H9 (cell line): Measurements from ENCODE around the gene SLC25A26. TPM values are rescaled to one million over a fixed set of nuclear protein-coding genes. Genes with fewer than 3 reads are reported as not detected.

Source experiments
- DNase-seq: peaks from one replicate; pipeline ENCODE4 v3.0.0-alpha.2; 2017
- H2AFZ ChIP-seq: one replicate; pipeline ENCODE4 v1.6.1; 2013; ENCODE audit warnings: mild to moderate bottlenecking, low read length, control low read depth, moderate library complexity
- H2AK5ac ChIP-seq: 2 replicates; pipeline ENCODE4 v1.6.1; 2013; ENCODE audit warnings: low read length, control low read depth, mixed read lengths; ENCODE audit not compliant: insufficient read length
- H2BK120ac ChIP-seq: one replicate; pipeline ENCODE4 v1.6.1; 2013; ENCODE audit warnings: low read depth, mild to moderate bottlenecking, low read length, control low read depth, inconsistent platforms; ENCODE audit not compliant: poor library complexity, severe bottlenecking
- H2BK12ac ChIP-seq: 2 replicates; pipeline ENCODE4 v1.6.1; 2013; ENCODE audit warnings: low read length, control low read depth, mixed read lengths, low read depth; ENCODE audit not compliant: insufficient read length
- H2BK15ac ChIP-seq: 2 replicates; pipeline ENCODE4 v1.6.1; 2013; ENCODE audit warnings: low read depth, low read length, control low read depth
- H2BK20ac ChIP-seq: one replicate; pipeline ENCODE4 v1.6.1; 2013; ENCODE audit warnings: low read depth, mild to moderate bottlenecking, low read length, control low read depth, inconsistent platforms; ENCODE audit not compliant: poor library complexity, severe bottlenecking
- H2BK5ac ChIP-seq: 2 replicates; pipeline ENCODE4 v1.6.1; 2013; ENCODE audit warnings: low read length, control low read depth, mixed read lengths; ENCODE audit not compliant: insufficient read length
- H3K14ac ChIP-seq: 2 replicates; pipeline ENCODE4 v1.6.1; 2013; ENCODE audit warnings: low read length, control low read depth; ENCODE audit not compliant: insufficient read depth
- H3K18ac ChIP-seq: 2 replicates; pipeline ENCODE4 v1.6.1; 2013; ENCODE audit warnings: low read depth, mild to moderate bottlenecking, mixed read lengths, low read length, control low read depth; ENCODE audit not compliant: insufficient read length
- H3K23ac ChIP-seq: 2 replicates; pipeline ENCODE4 v1.6.1; 2013; ENCODE audit warnings: low read length, control low read depth, mixed read lengths, low read depth; ENCODE audit not compliant: insufficient read length
- H3K23me2 ChIP-seq: 2 replicates; pipeline ENCODE4 v1.6.1; 2013; ENCODE audit warnings: low read depth, mild to moderate bottlenecking, mixed read lengths, low read length, control low read depth; ENCODE audit not compliant: insufficient read length, poor library complexity, severe bottlenecking
- H3K27ac ChIP-seq: 2 replicates; pipeline ENCODE4 v1.5.1; 2013; ENCODE audit warnings: low read length, control low read depth, mixed read lengths, low read depth; ENCODE audit not compliant: insufficient read length
- H3K27me3 ChIP-seq: 2 replicates; pipeline ENCODE4 v1.6.1; 2013; ENCODE audit warnings: low read length, control low read depth, inconsistent platforms; ENCODE audit not compliant: insufficient read depth
- H3K4ac ChIP-seq: 2 replicates; pipeline ENCODE4 v1.6.1; 2013; ENCODE audit warnings: low read depth, mild to moderate bottlenecking, control low read depth, inconsistent platforms, low read length, moderate library complexity
- H3K4me1 ChIP-seq: 2 replicates; pipeline ENCODE4 v1.6.1; 2013; ENCODE audit warnings: low read length, control low read depth, inconsistent platforms; ENCODE audit not compliant: insufficient read depth
- H3K4me2 ChIP-seq: 2 replicates; pipeline ENCODE4 v1.6.1; 2013; ENCODE audit warnings: low read length, control low read depth, mixed read lengths; ENCODE audit not compliant: insufficient read length, insufficient read depth
- H3K56ac ChIP-seq: 2 replicates; pipeline ENCODE4 v1.6.1; 2013; ENCODE audit warnings: low read depth, mild to moderate bottlenecking, mixed read lengths, low read length, control low read depth; ENCODE audit not compliant: insufficient read length
- H3K79me1 ChIP-seq: 2 replicates; pipeline ENCODE4 v1.6.1; 2013; ENCODE audit warnings: low read depth, mild to moderate bottlenecking, moderate library complexity, low read length, control low read depth, inconsistent platforms; ENCODE audit not compliant: insufficient read depth, poor library complexity, severe bottlenecking
- H3K79me2 ChIP-seq: 2 replicates; pipeline ENCODE4 v1.6.1; 2013; ENCODE audit warnings: low read length, control low read depth, inconsistent platforms; ENCODE audit not compliant: insufficient read depth
- H3K9ac ChIP-seq: 2 replicates; pipeline ENCODE4 v1.6.1; 2013; ENCODE audit warnings: low read length, control low read depth, mixed read lengths; ENCODE audit not compliant: insufficient read length; ENCODE audit errors: extremely low read depth
- H3K9me3 ChIP-seq: one replicate; pipeline ENCODE4 v1.6.1; 2013; ENCODE audit warnings: low read depth, low read length, inconsistent platforms; ENCODE audit not compliant: control insufficient read depth
- H3T11ph ChIP-seq: one replicate; pipeline ENCODE4 v1.6.1; 2013; ENCODE audit warnings: mild to moderate bottlenecking, low read length, control low read depth, inconsistent platforms
- H4K20me1 ChIP-seq: one replicate; pipeline ENCODE4 v1.6.1; 2013; ENCODE audit not compliant: control insufficient read depth, insufficient read length, insufficient read depth
- H4K5ac ChIP-seq: 2 replicates; pipeline ENCODE4 v1.6.1; 2013; ENCODE audit warnings: low read depth, mild to moderate bottlenecking, mixed read lengths, low read length, control low read depth; ENCODE audit not compliant: insufficient read length
- H4K8ac ChIP-seq: replicated peaks from 2 replicates; pipeline ENCODE4 v1.6.1; 2013; ENCODE audit warnings: low read length, control low read depth, mixed read lengths, low read depth; ENCODE audit not compliant: insufficient read length
- H4K91ac ChIP-seq: 2 replicates; pipeline ENCODE4 v1.6.1; 2013; ENCODE audit warnings: low read depth, mild to moderate bottlenecking, moderate library complexity, mixed read lengths, low read length, control low read depth; ENCODE audit not compliant: insufficient read length
- H3K27ac Mint-ChIP-seq, 3 experiments: 2 replicates in 2 of 3; 3 replicates in 1 of 3; pipeline ENCODE4 v1.8.0; 2020 to 2021; ENCODE audit warnings: mixed read lengths in 3 of 3, mild to moderate bottlenecking in 1 of 3, moderate library complexity in 1 of 3
- H3K27me3 Mint-ChIP-seq: 2 replicates; pipeline ENCODE4 v1.8.0; 2021; ENCODE audit warnings: low read depth, mild to moderate bottlenecking, moderate library complexity, mixed read lengths
- H3K36me3 Mint-ChIP-seq, 3 experiments: 2 replicates in 2 of 3; 3 replicates in 1 of 3; pipeline ENCODE4 v1.8.0; 2020 to 2021; ENCODE audit warnings: low read depth in 3 of 3, mixed read lengths in 3 of 3; ENCODE audit not compliant: insufficient read depth in 1 of 3
- H3K4me1 Mint-ChIP-seq, 2 experiments: 2 replicates each; pipeline ENCODE4 v1.8.0; 2020; ENCODE audit warnings: mixed read lengths in 2 of 2
- H3K4me3 Mint-ChIP-seq, 2 experiments: 2 replicates in 1 of 2; 3 replicates in 1 of 2; pipeline ENCODE4 v1.8.0; 2020 to 2021; ENCODE audit warnings: mild to moderate bottlenecking in 2 of 2, mixed read lengths in 2 of 2, moderate library complexity in 1 of 2
- H3K9me3 Mint-ChIP-seq, 2 experiments: 2 replicates in 1 of 2; 3 replicates in 1 of 2; pipeline ENCODE4 v1.8.0; 2020; ENCODE audit warnings: mild to moderate bottlenecking in 2 of 2, mixed read lengths in 2 of 2, moderate library complexity in 1 of 2
- total RNA-seq: library from RNA; stranded (reverse); gene quantifications from 2 replicates; pipeline ENCODE4 v1.2.1, GENCODE V29; 2021
- TF ChIP-seq, protein P1 (sequence below): fragments of 200-600 bp; sonication (generic); conservative IDR thresholded peaks from 3 replicates; pipeline ENCODE4 v1.8.0; 2021; ENCODE audit warnings: antibody characterized with exemption, mild to moderate bottlenecking

SLC25A26 gene
- total RNA-seq, 1 experiment from 2014 or later: 30.2 TPM

GRCh38 chr3:66186545-66186944, 34.3 kb upstream of the SLC25A26 start:
- H4K91ac ChIP-seq: no peak overlapping the region
- no peak overlapping the region for H4K5ac ChIP-seq
- H3K79me1 ChIP-seq: no peaks in the 10 kb centered on the region
- no peaks in the 10 kb centered on the region for H3K79me2 ChIP-seq
- H3K36me3 Mint-ChIP-seq: no peaks in the 10 kb centered on the region; a peak in 1 of 7 replicates
- no peak overlapping the region for H2BK20ac ChIP-seq
- H3K9ac ChIP-seq: no peak overlapping the region
- no peak overlapping the region for H3K27ac ChIP-seq
- no peak overlapping the region for H3K4me3 Mint-ChIP-seq
- H3K14ac ChIP-seq: no peak overlapping the region
- no peak overlapping the region for H2BK12ac ChIP-seq
- H3K23me2 ChIP-seq: no peaks in the 10 kb centered on the region
- DNase-seq: no peak
- H2AFZ ChIP-seq: no peak overlapping the region
- no peak overlapping the region for H3K23ac ChIP-seq
- no peak overlapping the region for H3K4ac ChIP-seq
- TF ChIP-seq, protein P1, sequence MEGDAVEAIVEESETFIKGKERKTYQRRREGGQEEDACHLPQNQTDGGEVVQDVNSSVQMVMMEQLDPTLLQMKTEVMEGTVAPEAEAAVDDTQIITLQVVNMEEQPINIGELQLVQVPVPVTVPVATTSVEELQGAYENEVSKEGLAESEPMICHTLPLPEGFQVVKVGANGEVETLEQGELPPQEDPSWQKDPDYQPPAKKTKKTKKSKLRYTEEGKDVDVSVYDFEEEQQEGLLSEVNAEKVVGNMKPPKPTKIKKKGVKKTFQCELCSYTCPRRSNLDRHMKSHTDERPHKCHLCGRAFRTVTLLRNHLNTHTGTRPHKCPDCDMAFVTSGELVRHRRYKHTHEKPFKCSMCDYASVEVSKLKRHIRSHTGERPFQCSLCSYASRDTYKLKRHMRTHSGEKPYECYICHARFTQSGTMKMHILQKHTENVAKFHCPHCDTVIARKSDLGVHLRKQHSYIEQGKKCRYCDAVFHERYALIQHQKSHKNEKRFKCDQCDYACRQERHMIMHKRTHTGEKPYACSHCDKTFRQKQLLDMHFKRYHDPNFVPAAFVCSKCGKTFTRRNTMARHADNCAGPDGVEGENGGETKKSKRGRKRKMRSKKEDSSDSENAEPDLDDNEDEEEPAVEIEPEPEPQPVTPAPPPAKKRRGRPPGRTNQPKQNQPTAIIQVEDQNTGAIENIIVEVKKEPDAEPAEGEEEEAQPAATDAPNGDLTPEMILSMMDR: no peak
- H3K27me3 Mint-ChIP-seq: peaks cover 2% of the 10 kb centered on the region
- H3K9me3 Mint-ChIP-seq: no peaks in the 10 kb centered on the region; a peak in 1 of 5 replicates
- no peak overlapping the region for H3K18ac ChIP-seq
- no peak overlapping the region for H3K4me2 ChIP-seq
- H3T11ph ChIP-seq: no peak overlapping the region
- H4K8ac ChIP-seq: peak overlapping the region; percentile 29
- H3K56ac ChIP-seq: no peak overlapping the region
- no peaks in the 10 kb centered on the region for H3K4me1 ChIP-seq
- H3K27ac Mint-ChIP-seq: no peak overlapping the region
- H2AK5ac ChIP-seq: no peak overlapping the region
- no peak overlapping the region for H2BK5ac ChIP-seq
- no peak overlapping the region for H2BK15ac ChIP-seq
- H3K9me3 ChIP-seq: no peaks in the 10 kb centered on the region
- 0 out of 4 replicates have a peak, but pooled peaks cover 0 to 2% of the 10 kb centered on the region in 2 experiments for H3K4me1 Mint-ChIP-seq
- H4K20me1 ChIP-seq: no peaks in the 10 kb centered on the region
- H2BK120ac ChIP-seq: no peak overlapping the region
- no peaks in the 10 kb centered on the region for H3K27me3 ChIP-seq
